DMS114 treated with DMSO at 0.1 percent for 48 hours (cell line): ENCODE results near the gene CHPF2.

Experiments
- DNase-seq: peaks from one replicate; lab custom pipeline; 2025; ENCODE audit not compliant: unreplicated experiment; lab: John Stamatoyannopoulos, UW

Gene CHPF2

GRCh38 chr7:151245360-151246101 is 13.2 kb downstream of the CHPF2 start:
- no peak for DNase-seq

- DNase-seq = no peak
Observed at GRCh38 chr7:151246102-151246850, 14.0 kb downstream of the CHPF2 start.

- no peak for DNase-seq
Observed at GRCh38 chr7:151246851-151247580, 14.7 kb downstream of the CHPF2 start.

- DNase-seq = no peak
Observed at GRCh38 chr7:151247611-151248345, 15.5 kb downstream of the CHPF2 start.

- no peak for DNase-seq
Observed at GRCh38 chr7:151248346-151249033, 16.2 kb downstream of the CHPF2 start, which contains the start of gene SMARCD3. Gene SMARCD3 (minus strand): TSS chr7:151248694. CDS start chr7:151248562, 132 bp downstream.

- peak; percentile 23 for DNase-seq
Observed at GRCh38 chr7:151249034-151249731, 16.9 kb downstream of the CHPF2 start.

- peak; percentile 30 for DNase-seq
Observed at GRCh38 chr7:151249732-151250072, 17.4 kb downstream of the CHPF2 start.

GRCh38 chr7:151250181-151251132 is 18.2 kb downstream of the CHPF2 start:
- no peak for DNase-seq

GRCh38 chr7:151251328-151251688 is 19.0 kb downstream of the CHPF2 start:
- DNase-seq = no peak

- no peak for DNase-seq
Observed at GRCh38 chr7:151251689-151252560, 19.6 kb downstream of the CHPF2 start.

- DNase-seq = no peak
Observed at GRCh38 chr7:151252561-151252835, 20.2 kb downstream of the CHPF2 start.

GRCh38 chr7:151252961-151253711 is 20.9 kb downstream of the CHPF2 start:
- DNase-seq = no peak

- no peak for DNase-seq
Observed at GRCh38 chr7:151254316-151254715, 22.0 kb downstream of the CHPF2 start.

- DNase-seq = no peak
Observed at GRCh38 chr7:151254851-151255250, 22.6 kb downstream of the CHPF2 start.

GRCh38 chr7:151255390-151255789 is 23.1 kb downstream of the CHPF2 start:
- DNase-seq = no peak

GRCh38 chr7:151256410-151257045 is 24.2 kb downstream of the CHPF2 start:
- DNase-seq = no peak

- DNase-seq = no peak
Observed at GRCh38 chr7:151257990-151258389, 25.7 kb downstream of the CHPF2 start.
